Right lobe of liver (tissue), 4 donors: ENCODE results near the gene ATP6V1A.

Experiments used
- CTCF ChIP-seq, 4 donors: fragments of 200-600 bp in 3 of 4; fragments of 450-650 bp in 1 of 4; IDR thresholded peaks; one replicate each; pipeline versions ENCODE4 v1.5.1 to v1.8.0; 2016 to 2022; ENCODE audit warnings: antibody characterized with exemption in 4 of 4, mild to moderate bottlenecking in 2 of 4
- POLR2A ChIP-seq: fragments of 450-650 bp; IDR thresholded peaks from one replicate; pipeline ENCODE4 v1.6.1; 2017; ENCODE audit warnings: antibody characterized with exemption, mild to moderate bottlenecking
- donor health status: DM: no; HTN: no; CAD: no.
- donor health status: DM: no; HTN: no; CAD: no.
- donor health status: DM: no; HTN: yes; CAD: no.

- TF ChIP-seq CTCF (IDR thresholded peaks at IDR 0.05): no peak
- no peak for TF ChIP-seq POLR2A
Measured at GRCh38 chr3:113728661-113729060, 18.2 kb upstream of the ATP6V1A start.
